ENCODE results near the gene RAB4A.

DNA sequence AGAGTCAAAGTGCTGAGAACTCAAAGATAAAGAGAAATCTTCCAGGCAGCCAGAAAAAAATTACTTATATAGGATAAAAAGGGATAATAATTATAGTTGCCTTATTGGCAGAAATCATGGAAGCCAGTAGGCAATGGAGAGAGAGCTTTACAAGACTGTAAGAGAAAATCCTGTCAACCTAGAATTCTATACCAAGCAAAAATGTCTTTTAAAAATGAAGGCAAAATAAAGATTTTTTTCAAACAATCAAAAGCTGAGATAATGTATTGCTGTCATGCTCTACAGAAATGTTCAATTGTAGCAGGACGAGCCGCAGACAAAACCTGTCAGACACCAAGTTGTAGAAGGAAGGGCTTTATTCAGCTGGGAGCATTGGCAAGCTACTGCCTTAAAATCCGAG is 26.8 kb upstream of the RAB4A start:
- TF ChIP-seq CTCF (IDR thresholded peaks at IDR 0.05) (no peak), EZH2phosphoT487 (IDR thresholded peaks at IDR 0.05) (no peak)
